Activated naive CD8-positive, alpha-beta T cell treated with anti-CD3 and anti-CD28 coated beads, Interleukin-2, amount 50 U/mL, for 24 hours (primary cell): ENCODE measurements around the gene ANLN.
"Not testable (repeated sequence)": the region's sequence is repeated elsewhere in the genome, so short reads cannot be mapped to it uniquely, and the experiment has no call there.

Experiments
- ATAC-seq: fragments of 150-1000 bp; cut with Tn5 transposase; one replicate; pipeline ENCODE4 v1.10.0; 2021
- DNase-seq: peaks from one replicate; pipeline ENCODE4 v3.0.0; 2021
- H3K27ac Mint-ChIP-seq: one replicate; pipeline ENCODE4 v1.8.0; 2021; ENCODE audit warnings: mild to moderate bottlenecking, mixed read lengths
- H3K27me3 Mint-ChIP-seq: one replicate; pipeline ENCODE4 v1.8.0; 2021; ENCODE audit warnings: mixed read lengths
- H3K36me3 Mint-ChIP-seq: one replicate; pipeline ENCODE4 v1.8.0; 2021; ENCODE audit warnings: low read depth, mixed read lengths
- H3K4me1 Mint-ChIP-seq: one replicate; pipeline ENCODE4 v1.8.0; 2021; ENCODE audit warnings: mixed read lengths
- H3K4me3 Mint-ChIP-seq: one replicate; pipeline ENCODE4 v1.8.0; 2021; ENCODE audit warnings: mild to moderate bottlenecking, moderate library complexity, mixed read lengths
- H3K9me3 Mint-ChIP-seq: one replicate; pipeline ENCODE4 v1.8.0; 2021; ENCODE audit warnings: mixed read lengths

ANLN gene

GRCh38 chr7:36483853-36484252 lies 94.2 kb downstream of the ANLN start:
- not testable (repeated sequence) for H3K36me3 Mint-ChIP-seq, H3K27me3 Mint-ChIP-seq, H3K27ac Mint-ChIP-seq, H3K4me1 Mint-ChIP-seq, DNase-seq, H3K4me3 Mint-ChIP-seq, ATAC-seq
- peaks cover 21% of the 10 kb centered on the region for H3K9me3 Mint-ChIP-seq

- no peak overlapping the region for H3K27ac Mint-ChIP-seq
- no peak for DNase-seq
- H3K4me1 Mint-ChIP-seq: peaks cover 3% of the 10 kb centered on the region
- peaks cover 10% of the 10 kb centered on the region for H3K36me3 Mint-ChIP-seq
- H3K9me3 Mint-ChIP-seq: peaks cover 21% of the 10 kb centered on the region
- H3K4me3 Mint-ChIP-seq: no peak overlapping the region
- no peak for ATAC-seq
- no peaks in the 10 kb centered on the region for H3K27me3 Mint-ChIP-seq
These were observed 94.6 kb downstream of the ANLN start for GRCh38 chr7:36484265-36484664.

- DNase-seq (no peak), ATAC-seq (no peak)
- Mint-ChIP-seq H3K9me3 (peaks cover 2% of the 10 kb centered on the region), H3K4me1 (no peaks in the 10 kb centered on the region), H3K36me3 (peaks cover 3% of the 10 kb centered on the region), H3K4me3 (no peak overlapping the region), H3K27ac (no peak overlapping the region), H3K27me3 (no peaks in the 10 kb centered on the region)
These were observed 96.7 kb downstream of the ANLN start for GRCh38 chr7:36486336-36486735.

GRCh38 chr7:36487756-36488336 lies 98.2 kb downstream of the ANLN start:
- Mint-ChIP-seq H3K4me1 (no peaks in the 10 kb centered on the region), H3K36me3 (no peaks in the 10 kb centered on the region), H3K27me3 (no peaks in the 10 kb centered on the region), H3K27ac (no peak overlapping the region), H3K9me3 (no peaks in the 10 kb centered on the region), H3K4me3 (no peak overlapping the region)
- peak; percentile 10 for DNase-seq
- ATAC-seq: peak; percentile 65

GRCh38 chr7:36488672-36489071 lies 99.0 kb downstream of the ANLN start:
- not testable (repeated sequence) for H3K4me3 Mint-ChIP-seq, H3K36me3 Mint-ChIP-seq, H3K9me3 Mint-ChIP-seq, DNase-seq, H3K27me3 Mint-ChIP-seq, H3K27ac Mint-ChIP-seq, ATAC-seq, H3K4me1 Mint-ChIP-seq

GRCh38 chr7:36490419-36490830 lies 100.8 kb downstream of the ANLN start:
- no peaks in the 10 kb centered on the region for H3K27me3 Mint-ChIP-seq
- H3K4me3 Mint-ChIP-seq: no peak overlapping the region
- no peak for ATAC-seq
- no peak overlapping the region for H3K27ac Mint-ChIP-seq
- H3K4me1 Mint-ChIP-seq: no peaks in the 10 kb centered on the region
- H3K36me3 Mint-ChIP-seq: no peaks in the 10 kb centered on the region
- no peak for DNase-seq
- H3K9me3 Mint-ChIP-seq: no peaks in the 10 kb centered on the region

GRCh38 chr7:36491317-36491716 lies 101.7 kb downstream of the ANLN start:
- Mint-ChIP-seq H3K4me3 (no peak overlapping the region), H3K27me3 (no peaks in the 10 kb centered on the region), H3K4me1 (no peaks in the 10 kb centered on the region), H3K36me3 (no peaks in the 10 kb centered on the region), H3K27ac (no peak overlapping the region), H3K9me3 (no peaks in the 10 kb centered on the region)
- ATAC-seq: no peak
- DNase-seq: no peak

- ATAC-seq (no peak), DNase-seq (no peak)
- no peaks in the 10 kb centered on the region for H3K36me3 Mint-ChIP-seq
- no peaks in the 10 kb centered on the region for H3K9me3 Mint-ChIP-seq
- H3K4me1 Mint-ChIP-seq: peaks cover 4% of the 10 kb centered on the region
- no peak overlapping the region for H3K4me3 Mint-ChIP-seq
- no peaks in the 10 kb centered on the region for H3K27me3 Mint-ChIP-seq
- no peak overlapping the region for H3K27ac Mint-ChIP-seq
These were observed 106.9 kb downstream of the ANLN start for GRCh38 chr7:36496576-36496975.

GRCh38 chr7:36497176-36497575 lies 107.5 kb downstream of the ANLN start:
- not testable (repeated sequence) for H3K4me1 Mint-ChIP-seq, H3K9me3 Mint-ChIP-seq, H3K36me3 Mint-ChIP-seq, H3K4me3 Mint-ChIP-seq, ATAC-seq, DNase-seq, H3K27ac Mint-ChIP-seq, H3K27me3 Mint-ChIP-seq

GRCh38 chr7:36497775-36498174 lies 108.1 kb downstream of the ANLN start:
- Mint-ChIP-seq H3K27ac (no peak overlapping the region), H3K36me3 (no peaks in the 10 kb centered on the region), H3K9me3 (no peaks in the 10 kb centered on the region), H3K4me3 (no peak overlapping the region), H3K27me3 (no peaks in the 10 kb centered on the region), H3K4me1 (peaks cover 4% of the 10 kb centered on the region)
- no peak for DNase-seq
- no peak for ATAC-seq
